Stomach (tissue), 4 donors: ENCODE results near the gene SUPV3L1.

Experiments
- CTCF ChIP-seq, 7 experiments: fragments of 450-650 bp in 4 of 7; fragments of 200-600 bp in 3 of 7; sonication (generic) in 3 of 7; IDR thresholded peaks; one replicate each; pipeline ENCODE4 v1.5.1; 2016 to 2019; ENCODE audit warnings: antibody characterized with exemption in 7 of 7, control low read depth in 2 of 7, mild to moderate bottlenecking in 1 of 7
- EP300 ChIP-seq: sonication (generic); formaldehyde crosslinking; IDR thresholded peaks from one replicate; pipeline ENCODE4 v1.6.1; 2017; ENCODE audit warnings: antibody characterized with exemption
- POLR2A ChIP-seq, 4 donors: fragments of 450-650 bp; IDR thresholded peaks; one replicate each; pipeline ENCODE4 v1.6.1; 2016; ENCODE audit warnings: antibody characterized with exemption in 4 of 4, control low read depth in 2 of 4, mild to moderate bottlenecking in 1 of 4, moderate library complexity in 1 of 4

- TF ChIP-seq CTCF (IDR thresholded peaks at IDR 0.05) (no peak), POLR2A (IDR thresholded peaks at IDR 0.05) (no peak), EP300 (no peak)
Observed at GRCh38 chr10:69214666-69215131, 34.7 kb downstream of the SUPV3L1 start.
